Activated B cell treated with CpG ODN at 0.5 μM for 24 hours (primary cell): Measurements from ENCODE around the gene LRRC34. TPM values are rescaled to one million over a fixed set of nuclear protein-coding genes. Genes with fewer than 3 reads are reported as not detected.

Experiments used
- ATAC-seq: fragments of 200-7000 bp; cut with Tn5 transposase; one replicate; pipeline ENCODE4 v1.10.0; 2021; ENCODE audit warnings: low read depth, mild to moderate bottlenecking, moderate library complexity
- CTCF ChIA-PET: fragments of 350-600 bp; sonication (Branson Sonifier 250); formaldehyde crosslinking; loops from one replicate; lab custom pipeline; 2021; ENCODE audit warnings: antibody characterized with exemption; lab: Charles Lee
- POLR2A ChIA-PET: fragments of 350-600 bp; sonication (Branson Sonifier 250); formaldehyde crosslinking; loops from one replicate; lab custom pipeline; 2021; ENCODE audit warnings: antibody characterized with exemption; lab: Charles Lee
- DNase-seq: peaks from one replicate; pipeline ENCODE4 v3.0.0; 2022
- H3K27ac Mint-ChIP-seq: one replicate; pipeline ENCODE4 v1.8.0; 2020; ENCODE audit warnings: mixed read lengths
- H3K27me3 Mint-ChIP-seq: one replicate; pipeline ENCODE4 v1.8.0; 2021; ENCODE audit warnings: mixed read lengths
- H3K36me3 Mint-ChIP-seq: one replicate; pipeline ENCODE4 v1.8.0; 2021; ENCODE audit warnings: low read depth, mixed read lengths
- H3K4me1 Mint-ChIP-seq: one replicate; pipeline ENCODE4 v1.8.0; 2021; ENCODE audit warnings: mixed read lengths
- H3K4me3 Mint-ChIP-seq: one replicate; pipeline ENCODE4 v1.8.0; 2020; ENCODE audit warnings: mild to moderate bottlenecking, mixed read lengths
- H3K9me3 Mint-ChIP-seq: one replicate; pipeline ENCODE4 v1.8.0; 2020; ENCODE audit warnings: mixed read lengths
- CTCF ChIP-seq: fragments of 200-600 bp; IDR thresholded peaks from one replicate; pipeline ENCODE4 v1.8.0; 2022; ENCODE audit warnings: antibody characterized with exemption, mild to moderate bottlenecking
- intact Hi-C: fragments of 100-400 bp; cut with micrococcal nuclease; formaldehyde crosslinking; loops from one replicate; pipeline ENCODE4 v1.15.1; 2024
- total RNA-seq: library from RNA; stranded (reverse); gene quantifications from 2 replicates; pipeline ENCODE4 v1.2.3, GENCODE V29; 2022

The LRRC34 gene
- total RNA-seq, 1 donor from 2014 or later, result 5.7 TPM

DNA sequence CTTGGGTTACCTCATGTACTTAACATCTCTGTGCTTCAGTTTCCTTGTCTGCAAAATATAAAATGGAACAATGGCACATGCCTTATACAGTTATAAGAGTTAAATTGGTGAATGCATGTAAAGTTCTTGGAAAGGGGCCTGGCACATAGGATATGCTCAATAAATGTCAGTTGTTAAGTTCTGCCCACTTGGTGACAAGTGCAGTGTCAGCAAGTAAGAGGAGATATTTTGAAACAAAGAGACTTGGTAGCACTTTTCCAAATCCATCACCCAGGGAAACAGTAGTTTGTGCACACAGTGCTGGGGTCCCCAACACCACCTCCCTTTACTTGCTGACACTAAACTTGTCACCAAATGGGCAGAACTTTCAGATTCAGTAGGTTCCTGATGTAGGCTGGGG is 37.9 kb upstream of the LRRC34 start:
- Mint-ChIP-seq H3K36me3 (no peaks in the 10 kb centered on the region), H3K9me3 (no peaks in the 10 kb centered on the region), H3K4me3 (no peak overlapping the region), H3K4me1 (peaks cover 39% of the 10 kb centered on the region), H3K27me3 (no peaks in the 10 kb centered on the region), H3K27ac (no peak overlapping the region)
- CTCF ChIA-PET, result interaction anchor here (1.0 kb wide), 1 partner anchor 13 kb away, joined by 3 read pairs; no protein-coding TSS in a partner anchor
- ATAC-seq (no peak), DNase-seq (no peak)
- TF ChIP-seq CTCF, result no peak
- intact Hi-C loops, result no loop called here
- POLR2A ChIA-PET, result interaction anchor here (0.6 kb wide), 1 partner anchor 315 kb away, joined by 4 read pairs; no protein-coding TSS in a partner anchor

GRCh38 chr3:169848741-169849140 is 36.0 kb upstream of the LRRC34 start:
- TF ChIP-seq CTCF, result no peak
- POLR2A ChIA-PET, result interaction anchor here (0.8 to 1.4 kb wide), 2 partner anchors 13 kb away, joined by 7 read pairs; no protein-coding TSS in a partner anchor
- ATAC-seq (no peak), DNase-seq (no peak)
- Mint-ChIP-seq H3K36me3 (no peaks in the 10 kb centered on the region), H3K27ac (peak overlapping the region; percentile 92), H3K4me3 (no peak overlapping the region), H3K4me1 (peaks cover 44% of the 10 kb centered on the region), H3K9me3 (no peaks in the 10 kb centered on the region), H3K27me3 (no peaks in the 10 kb centered on the region)
- CTCF ChIA-PET, result no interaction called here
- intact Hi-C loops, result no loop called here

DNA sequence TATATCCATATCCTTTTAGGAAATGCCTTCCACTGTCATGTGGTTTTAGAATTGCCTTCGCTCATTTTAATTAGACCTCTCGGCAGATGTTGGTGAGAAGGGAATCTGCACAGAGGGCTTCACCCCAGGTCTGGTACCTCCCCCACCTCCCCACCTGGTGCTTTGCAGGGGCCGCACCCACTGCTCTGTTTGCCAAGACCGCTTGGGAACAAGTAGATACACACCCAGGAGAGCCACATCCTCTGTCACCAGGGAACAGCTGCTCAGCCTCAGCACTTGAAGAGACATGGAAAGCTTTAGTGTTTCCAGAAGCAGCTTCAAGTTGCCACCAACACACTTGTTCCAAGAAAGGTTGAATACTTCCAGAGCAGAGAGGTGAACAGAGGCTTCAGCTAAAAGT is 35.2 kb upstream of the LRRC34 start:
- H3K27ac Mint-ChIP-seq, result peak overlapping the region; percentile 92
- ATAC-seq, result no peak
- POLR2A ChIA-PET, result interaction anchor here (1.4 to 4.3 kb wide), 2 partner anchors 12 to 75 kb away, joined by 7 to 28 read pairs; partner anchors contain the start of gene MYNN
- CTCF ChIA-PET, result interaction anchor here (0.7 to 1.8 kb wide), 3 partner anchors 15 to 89 kb away, joined by 3 to 13 read pairs (median 3); partner anchors contain the start of genes LRRC34 and LRRIQ4
- intact Hi-C loops, result loop anchor here (2.0 kb wide), 2 partner anchors 207 to 509 kb away; partner anchors contain the start of gene SKIL
- TF ChIP-seq CTCF, result no peak
- no peaks in the 10 kb centered on the region for H3K27me3 Mint-ChIP-seq
- peaks cover 52% of the 10 kb centered on the region for H3K4me1 Mint-ChIP-seq
- no peak overlapping the region for H3K4me3 Mint-ChIP-seq
- no peaks in the 10 kb centered on the region for H3K36me3 Mint-ChIP-seq
- peaks cover 3% of the 10 kb centered on the region for H3K9me3 Mint-ChIP-seq
- no peak for DNase-seq

DNA sequence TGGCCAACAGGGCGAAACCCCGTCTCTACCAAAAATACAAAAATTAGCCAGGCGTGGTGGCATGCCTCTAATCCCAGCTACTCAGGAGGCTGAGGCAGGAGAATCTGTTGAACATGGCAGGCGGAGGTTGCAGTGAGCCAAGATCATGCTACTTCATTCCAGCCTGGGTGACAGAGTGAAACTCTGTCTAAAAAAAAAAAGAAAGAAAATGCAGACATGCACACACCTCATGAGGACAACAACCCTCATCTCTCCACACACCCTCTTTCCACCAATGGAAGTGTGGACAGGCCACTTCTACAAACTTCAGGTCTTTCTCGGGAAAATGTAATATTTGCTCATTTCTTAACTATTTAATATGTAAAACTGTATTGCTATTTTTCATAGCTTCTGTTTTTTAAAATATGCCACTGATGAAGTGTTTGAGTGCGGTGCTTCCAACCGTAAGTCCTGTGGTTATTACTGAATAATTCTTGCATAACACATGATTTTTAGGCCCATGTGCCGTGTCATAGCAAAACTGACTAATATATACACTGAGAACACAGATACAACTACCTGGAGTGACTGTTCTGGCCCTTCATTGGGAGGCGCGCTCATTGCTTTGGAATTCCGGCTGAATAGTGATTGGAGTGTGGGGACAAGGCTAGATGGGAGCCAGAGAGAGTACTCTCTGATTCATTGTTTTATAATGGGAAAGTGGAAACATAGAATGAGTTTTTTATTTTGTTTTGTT is 33.9 kb upstream of the LRRC34 start:
- POLR2A ChIA-PET, result interaction anchor here (0.6 to 4.3 kb wide), 21 partner anchors 11 to 510 kb away, joined by 3 to 28 read pairs (median 6); partner anchors contain the start of genes ACTRT3, LRRC34, LRRIQ4 and MYNN
- DNase-seq, result no peak
- no peak for TF ChIP-seq CTCF
- CTCF ChIA-PET, result interaction anchor here (0.9 to 1.8 kb wide), 3 partner anchors 10 to 34 kb away, joined by 3 to 13 read pairs (median 5); partner anchors contain the start of genes LRRC34 and LRRIQ4
- intact Hi-C loops, result loop anchor here (1.0 to 2.0 kb wide), 6 partner anchors 10 to 510 kb away; partner anchors contain the start of genes MYNN and SKIL
- H3K4me3 Mint-ChIP-seq, result peak overlapping the region; percentile 67
- ATAC-seq, result peak; percentile 95
- no peaks in the 10 kb centered on the region for H3K27me3 Mint-ChIP-seq
- peaks cover 57% of the 10 kb centered on the region for H3K4me1 Mint-ChIP-seq
- no peaks in the 10 kb centered on the region for H3K36me3 Mint-ChIP-seq
- H3K27ac Mint-ChIP-seq, result peak overlapping the region; percentile 92
- H3K9me3 Mint-ChIP-seq, result peaks cover 3% of the 10 kb centered on the region

DNA sequence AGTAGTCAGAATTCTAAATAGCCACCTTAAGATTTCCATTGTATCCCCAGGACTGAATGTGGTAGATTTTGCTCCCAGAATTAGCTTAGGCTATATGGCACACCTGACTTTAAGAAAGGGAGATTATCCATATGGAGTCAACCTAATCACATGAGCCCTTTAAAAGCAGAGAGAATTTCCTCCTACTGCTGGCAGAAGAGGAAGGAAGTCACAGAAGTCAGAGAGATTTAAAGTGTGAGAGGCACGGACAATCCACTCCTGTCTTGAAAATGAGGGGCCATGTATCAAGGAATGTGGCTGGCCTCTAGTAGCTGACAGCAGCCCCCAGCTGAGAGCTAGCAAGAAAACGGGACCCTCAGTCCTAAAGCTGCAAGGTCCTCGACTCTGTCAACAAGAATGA is 30.3 kb upstream of the LRRC34 start:
- peaks cover 57% of the 10 kb centered on the region for H3K4me1 Mint-ChIP-seq
- no peak overlapping the region for H3K4me3 Mint-ChIP-seq
- H3K27ac Mint-ChIP-seq, result peak overlapping the region; percentile 65
- no peak for TF ChIP-seq CTCF
- no peak for ATAC-seq
- no peaks in the 10 kb centered on the region for H3K27me3 Mint-ChIP-seq
- peaks cover 3% of the 10 kb centered on the region for H3K9me3 Mint-ChIP-seq
- POLR2A ChIA-PET, result interaction anchor here (1.3 to 3.5 kb wide), 4 partner anchors 29 to 514 kb away, joined by 4 to 22 read pairs (median 6); partner anchors contain the start of genes LRRC34 and LRRIQ4
- no peaks in the 10 kb centered on the region for H3K36me3 Mint-ChIP-seq
- no peak for DNase-seq
- intact Hi-C loops, result no loop called here
- CTCF ChIA-PET, result interaction anchor here (1.1 kb wide), 1 partner anchor 70 kb away, joined by 5 read pairs; no protein-coding TSS in a partner anchor
